ENCODE data around the gene TARDBP. TPM values are rescaled to one million over a fixed set of nuclear protein-coding genes. Genes with fewer than 3 reads are reported as not detected.

TARDBP gene
- total RNA-seq: 119 TPM

- peaks cover 27% of the 10 kb centered on the region for H3K4me1 ChIP-seq (ENCODE audit: insufficient read depth, low read length)
- no peaks in the 10 kb centered on the region for H3K27me3 ChIP-seq (ENCODE audit: insufficient read depth, low read length)
- H3K4me3 ChIP-seq (ENCODE audit: low read length): peak within 1 kb of the TSS; percentile 86
- no peaks in the 10 kb centered on the region for H3K9me3 ChIP-seq (ENCODE audit: low read depth, low read length)
Measured at GRCh38 chr1:11012260-11013159, at the start of gene TARDBP. Gene TARDBP (plus strand): TSS chr1:11012654. CDS start chr1:11013728, 1,074 bp downstream.

DNA sequence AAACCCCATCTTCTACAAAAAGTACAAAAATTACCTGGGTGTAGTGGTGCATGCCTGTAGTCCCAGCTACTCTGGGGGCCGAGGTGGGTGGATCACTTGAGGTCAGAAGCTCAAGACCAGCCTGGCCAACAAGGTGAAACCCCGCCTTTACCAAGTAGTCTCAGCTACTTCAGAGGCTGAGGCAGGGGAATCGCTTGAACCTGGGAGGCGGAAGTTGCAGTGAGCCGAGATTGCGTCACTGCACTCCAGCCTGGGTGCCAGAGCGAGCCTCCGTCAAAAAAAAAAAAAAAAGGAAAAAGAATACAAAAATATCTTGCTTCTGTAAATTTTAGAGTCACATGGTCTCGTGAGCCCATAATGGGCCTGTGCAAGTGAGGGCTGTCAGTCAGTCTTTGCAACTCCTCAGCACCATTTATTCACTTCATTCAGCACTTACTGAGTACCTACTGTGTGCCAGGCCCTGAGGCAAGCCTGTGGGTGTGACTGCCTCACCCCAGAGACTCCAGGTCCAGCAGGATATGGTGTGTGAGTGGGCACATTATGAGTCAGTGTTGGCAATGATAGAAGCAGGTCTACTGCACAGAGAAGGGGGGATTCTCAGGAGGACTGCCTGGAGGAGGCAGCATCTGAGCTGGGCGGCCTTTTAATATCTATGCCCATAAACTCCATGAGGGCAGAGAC is 46.8 kb upstream of the TARDBP start:
- Histone ChIP-seq H3K4me1 (ENCODE audit: insufficient read depth, low read length) (peaks cover 47% of the 10 kb centered on the region), H3K27me3 (ENCODE audit: insufficient read depth, low read length) (no peaks in the 10 kb centered on the region), H3K9me3 (ENCODE audit: low read depth, low read length) (no peaks in the 10 kb centered on the region), H3K4me3 (ENCODE audit: low read length) (no peak overlapping the region)

GRCh38 chr1:10967090-10967489 is 45.4 kb upstream of the TARDBP start:
- Histone ChIP-seq H3K4me1 (ENCODE audit: insufficient read depth, low read length) (peaks cover 42% of the 10 kb centered on the region), H3K4me3 (ENCODE audit: low read length) (no peak overlapping the region), H3K27me3 (ENCODE audit: insufficient read depth, low read length) (no peaks in the 10 kb centered on the region)

GRCh38 chr1:10968411-10968826 is 44.0 kb upstream of the TARDBP start:
- no peaks in the 10 kb centered on the region for H3K9me3 ChIP-seq (ENCODE audit: low read depth, low read length)
- H3K4me1 ChIP-seq (ENCODE audit: insufficient read depth, low read length): peaks cover 42% of the 10 kb centered on the region
- no peak overlapping the region for H3K4me3 ChIP-seq (ENCODE audit: low read length)
- no peaks in the 10 kb centered on the region for H3K27me3 ChIP-seq (ENCODE audit: insufficient read depth, low read length)

More at GRCh38 chr1:10967090-10967489, 45.4 kb upstream of the TARDBP start:
- no peaks in the 10 kb centered on the region for H3K9me3 ChIP-seq (ENCODE audit: low read depth, low read length)

- Histone ChIP-seq H3K4me1 (ENCODE audit: insufficient read depth, low read length) (peaks cover 42% of the 10 kb centered on the region), H3K9me3 (ENCODE audit: low read depth, low read length) (no peaks in the 10 kb centered on the region), H3K27me3 (ENCODE audit: insufficient read depth, low read length) (no peaks in the 10 kb centered on the region), H3K4me3 (ENCODE audit: low read length) (no peak overlapping the region)
Measured at GRCh38 chr1:10969267-10969970, 43.0 kb upstream of the TARDBP start.

DNA sequence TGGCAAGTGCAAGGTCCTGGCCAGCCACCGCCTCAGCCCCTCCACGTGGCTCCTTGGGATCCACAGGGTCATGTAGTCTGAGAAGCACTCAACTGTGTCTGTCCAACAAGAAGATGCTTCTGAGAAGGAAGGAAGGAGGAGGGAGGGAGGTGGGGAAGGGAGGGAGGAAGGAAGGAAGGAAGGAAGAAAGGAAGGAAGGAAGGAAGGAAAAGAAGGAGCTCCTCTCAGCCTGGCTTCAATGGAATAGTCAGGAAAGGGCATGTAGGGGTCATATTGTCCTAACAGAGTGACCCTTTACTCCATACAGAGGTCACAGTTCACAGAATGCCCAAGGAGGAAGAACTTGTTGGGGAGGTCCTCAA is 42.5 kb upstream of the TARDBP start:
- Histone ChIP-seq H3K9me3 (ENCODE audit: low read depth, low read length) (no peaks in the 10 kb centered on the region), H3K4me1 (ENCODE audit: insufficient read depth, low read length) (peaks cover 37% of the 10 kb centered on the region), H3K4me3 (ENCODE audit: low read length) (no peak overlapping the region), H3K27me3 (ENCODE audit: insufficient read depth, low read length) (no peaks in the 10 kb centered on the region)

DNA sequence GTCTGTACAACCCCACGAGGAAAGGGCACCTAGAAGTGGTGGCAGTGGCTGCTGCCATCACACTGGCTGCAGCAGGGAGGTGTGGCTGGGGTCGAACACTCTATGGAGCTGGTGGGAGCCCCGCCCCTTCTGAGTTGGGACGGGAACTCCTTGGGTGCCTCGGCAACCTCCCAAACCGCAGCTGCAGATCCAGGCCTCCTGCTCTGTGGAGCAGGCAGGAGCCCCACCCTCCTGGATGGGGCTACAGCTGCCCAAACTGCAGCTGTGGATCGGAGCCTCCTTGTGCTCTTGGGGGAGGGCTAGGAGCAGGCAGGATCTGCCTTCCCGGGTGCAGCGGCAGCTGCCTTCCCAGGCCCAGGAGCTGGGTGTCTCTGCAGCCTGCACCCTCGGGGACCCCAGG is 38.9 kb upstream of the TARDBP start:
- Histone ChIP-seq H3K4me3 (ENCODE audit: low read length) (no peak overlapping the region), H3K9me3 (ENCODE audit: low read depth, low read length) (no peaks in the 10 kb centered on the region), H3K27me3 (ENCODE audit: insufficient read depth, low read length) (no peaks in the 10 kb centered on the region), H3K4me1 (ENCODE audit: insufficient read depth, low read length) (peaks cover 11% of the 10 kb centered on the region)

DNA sequence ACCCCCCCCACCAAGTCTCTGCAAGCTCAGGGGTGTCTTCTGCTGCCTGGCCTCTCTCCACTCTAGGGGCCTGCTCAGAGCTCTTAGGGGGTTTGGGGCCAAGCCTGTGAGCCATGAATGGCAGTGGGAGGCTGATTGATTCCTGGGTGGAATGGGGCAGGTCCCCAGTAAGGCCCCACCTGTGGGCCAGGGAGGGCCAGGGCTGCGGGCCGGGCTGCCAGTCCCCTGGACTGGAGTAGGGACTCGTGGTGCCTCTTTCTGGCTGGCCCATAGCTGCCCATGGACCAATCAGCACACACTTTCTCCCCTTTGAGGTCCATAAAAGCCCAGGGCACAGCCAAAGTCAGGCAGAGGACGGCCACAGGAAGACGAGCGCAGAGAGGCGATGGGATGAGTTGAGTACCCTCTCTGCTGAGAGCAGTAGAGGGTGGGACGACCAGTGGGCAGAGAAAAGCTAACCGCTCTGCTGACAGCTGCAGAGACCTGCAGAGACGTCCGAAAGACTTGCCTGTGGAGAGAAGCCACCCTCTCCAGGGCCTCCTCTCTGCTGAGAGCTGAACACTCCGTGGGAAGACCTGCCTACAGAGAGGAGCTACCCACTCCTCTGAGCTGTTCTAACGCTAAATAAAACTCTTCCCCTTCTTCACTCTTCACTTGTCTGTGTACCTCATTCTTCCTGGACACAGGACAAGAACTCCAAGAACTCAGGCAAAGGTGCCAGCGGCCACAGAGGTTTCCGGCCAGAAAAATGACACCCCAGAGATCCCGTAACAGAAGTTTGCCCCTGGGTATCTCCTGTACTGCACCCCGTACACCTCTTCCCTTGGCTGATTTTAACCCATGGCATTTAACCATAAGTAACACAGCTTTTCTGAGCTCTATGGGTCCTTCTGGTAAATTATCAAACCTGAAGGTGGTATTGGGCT is 38.2 kb upstream of the TARDBP start:
- Histone ChIP-seq H3K4me3 (ENCODE audit: low read length) (no peak overlapping the region), H3K27me3 (ENCODE audit: insufficient read depth, low read length) (no peaks in the 10 kb centered on the region), H3K9me3 (ENCODE audit: low read depth, low read length) (no peaks in the 10 kb centered on the region), H3K4me1 (ENCODE audit: insufficient read depth, low read length) (peaks cover 7% of the 10 kb centered on the region)

- H3K4me3 ChIP-seq (ENCODE audit: low read length): no peak overlapping the region
- H3K9me3 ChIP-seq (ENCODE audit: low read depth, low read length): no peaks in the 10 kb centered on the region
- H3K4me1 ChIP-seq (ENCODE audit: insufficient read depth, low read length): no peaks in the 10 kb centered on the region
- H3K27me3 ChIP-seq (ENCODE audit: insufficient read depth, low read length): no peaks in the 10 kb centered on the region
Measured at GRCh38 chr1:10975567-10976326, 36.7 kb upstream of the TARDBP start.

GRCh38 chr1:10978719-10979118 is 33.7 kb upstream of the TARDBP start:
- Histone ChIP-seq H3K4me1 (ENCODE audit: insufficient read depth, low read length) (no peaks in the 10 kb centered on the region), H3K4me3 (ENCODE audit: low read length) (no peak overlapping the region), H3K27me3 (ENCODE audit: insufficient read depth, low read length) (no peaks in the 10 kb centered on the region), H3K9me3 (ENCODE audit: low read depth, low read length) (no peaks in the 10 kb centered on the region)

GRCh38 chr1:10979483-10979920 is 33.0 kb upstream of the TARDBP start:
- Histone ChIP-seq H3K4me3 (ENCODE audit: low read length) (no peak overlapping the region), H3K4me1 (ENCODE audit: insufficient read depth, low read length) (no peaks in the 10 kb centered on the region), H3K27me3 (ENCODE audit: insufficient read depth, low read length) (no peaks in the 10 kb centered on the region), H3K9me3 (ENCODE audit: low read depth, low read length) (no peaks in the 10 kb centered on the region)

DNA sequence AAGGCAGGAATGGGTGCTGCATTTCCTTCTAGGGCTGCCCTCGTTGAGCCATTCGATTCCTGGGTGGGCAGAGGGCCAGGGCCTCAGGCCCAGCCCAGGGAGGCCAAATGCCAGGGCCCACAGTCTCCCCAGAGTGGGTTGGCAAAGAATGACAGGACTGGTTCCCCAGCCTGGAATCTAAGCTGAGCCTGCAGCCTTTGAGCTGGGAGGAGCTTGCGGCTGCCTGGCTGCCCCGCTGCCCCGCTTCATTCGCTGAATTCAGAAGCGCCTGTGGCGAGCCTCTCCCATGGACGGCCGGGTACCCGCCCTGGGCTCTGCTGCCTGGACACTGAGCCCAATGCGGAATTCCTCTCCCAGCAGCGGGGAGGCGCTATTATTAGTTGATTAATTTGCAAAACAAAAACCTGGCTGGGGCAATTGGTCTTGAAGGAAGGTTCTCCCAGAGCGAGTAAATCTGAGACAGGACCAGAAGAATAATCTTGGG is 32.3 kb upstream of the TARDBP start:
- H3K4me3 ChIP-seq (ENCODE audit: low read length): no peak overlapping the region
- no peaks in the 10 kb centered on the region for H3K27me3 ChIP-seq (ENCODE audit: insufficient read depth, low read length)
- H3K9me3 ChIP-seq (ENCODE audit: low read depth, low read length): no peaks in the 10 kb centered on the region
- no peaks in the 10 kb centered on the region for H3K4me1 ChIP-seq (ENCODE audit: insufficient read depth, low read length)

- Histone ChIP-seq H3K4me1 (ENCODE audit: insufficient read depth, low read length) (no peaks in the 10 kb centered on the region), H3K27me3 (ENCODE audit: insufficient read depth, low read length) (no peaks in the 10 kb centered on the region), H3K4me3 (ENCODE audit: low read length) (no peak overlapping the region), H3K9me3 (ENCODE audit: low read depth, low read length) (no peaks in the 10 kb centered on the region)
Measured at GRCh38 chr1:10980841-10981727, 31.4 kb upstream of the TARDBP start.

All from mononuclear cell (primary cell).